Measurements from ENCODE around the gene ABCC6. TPM values are rescaled to one million over a fixed set of nuclear protein-coding genes. Genes with fewer than 3 reads are reported as not detected.

Gene ABCC6
- 0.72 to 1.3 TPM (median 0.96 TPM) in 5 replicates for total RNA-seq (2022; extraction: Qiagen RNA extraction)

DNA sequence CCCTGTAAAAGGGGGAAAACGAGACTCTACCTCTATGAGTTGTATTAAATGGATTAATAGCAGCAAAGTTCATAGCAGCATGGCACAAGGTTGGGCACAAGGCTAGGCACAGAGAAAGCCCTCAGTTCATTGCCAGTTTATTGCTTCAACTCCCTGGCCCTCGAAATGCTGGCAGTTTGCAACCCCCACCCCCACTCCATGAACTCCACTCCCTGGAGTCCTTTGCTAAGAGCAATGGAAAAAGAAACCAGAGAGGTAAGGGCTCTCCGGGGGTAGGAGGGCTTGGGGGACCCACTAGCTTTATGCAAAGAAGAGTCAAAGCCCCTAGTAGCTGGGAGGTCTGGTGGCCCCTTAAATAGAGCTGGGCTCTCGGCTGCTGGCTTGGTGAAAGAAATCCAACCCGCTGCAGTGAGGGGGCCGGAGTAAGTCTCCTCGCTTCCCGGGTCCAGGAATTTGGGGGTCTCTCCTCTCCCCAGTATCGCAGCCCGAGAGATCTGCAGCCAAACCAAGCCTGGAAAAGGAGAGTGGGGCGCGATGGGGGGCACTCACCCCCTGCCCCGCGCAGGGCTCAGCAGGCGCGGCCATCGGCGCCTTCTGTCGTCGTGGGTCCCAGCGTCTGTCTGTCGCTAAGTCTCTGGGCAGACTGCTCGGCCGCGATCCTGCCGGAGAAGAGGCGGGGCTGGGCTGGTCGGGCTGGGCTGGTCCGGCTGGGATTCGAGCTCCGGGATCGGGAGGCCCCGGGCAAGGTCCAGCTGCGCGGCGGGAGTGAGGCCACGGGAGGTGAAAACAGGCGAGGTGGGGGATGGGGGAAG, at the start of gene ABCC6:
Gene ABCC6 (minus strand): TSS at position 645 of the 812 bp plus-strand sequence. CDS start 60 bp downstream, at position 585.

Other genes starting within 250 kb of the ABCC6 start
- 21.7 to 35.2 TPM (median 31.0 TPM) in 5 replicates for gene NOMO3, start 9.0 kb upstream of the ABCC6 start, total RNA-seq (2022; extraction: Qiagen RNA extraction)
- 6.1 to 16.8 TPM (median 12.9 TPM) in 5 replicates for gene NPIPA7, start 155.6 kb upstream of the ABCC6 start, total RNA-seq (2022; extraction: Qiagen RNA extraction)